Measurements from ENCODE around the gene PLK5. TPM values are rescaled to one million over a fixed set of nuclear protein-coding genes. Genes with fewer than 3 reads are reported as not detected.
"Not testable (repeated sequence)": the region's sequence is repeated elsewhere in the genome, so short reads cannot be mapped to it uniquely, and the experiment has no call there.

The PLK5 gene, protein sequence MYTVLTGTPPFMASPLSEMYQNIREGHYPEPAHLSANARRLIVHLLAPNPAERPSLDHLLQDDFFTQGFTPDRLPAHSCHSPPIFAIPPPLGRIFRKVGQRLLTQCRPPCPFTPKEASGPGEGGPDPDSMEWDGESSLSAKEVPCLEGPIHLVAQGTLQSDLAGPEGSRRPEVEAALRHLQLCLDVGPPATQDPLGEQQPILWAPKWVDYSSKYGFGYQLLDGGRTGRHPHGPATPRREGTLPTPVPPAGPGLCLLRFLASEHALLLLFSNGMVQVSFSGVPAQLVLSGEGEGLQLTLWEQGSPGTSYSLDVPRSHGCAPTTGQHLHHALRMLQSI
- not detected for polyA plus RNA-seq (2013, experiment 1 of 2)
- polyA plus RNA-seq (2013, experiment 2 of 2), result not detected

DNA sequence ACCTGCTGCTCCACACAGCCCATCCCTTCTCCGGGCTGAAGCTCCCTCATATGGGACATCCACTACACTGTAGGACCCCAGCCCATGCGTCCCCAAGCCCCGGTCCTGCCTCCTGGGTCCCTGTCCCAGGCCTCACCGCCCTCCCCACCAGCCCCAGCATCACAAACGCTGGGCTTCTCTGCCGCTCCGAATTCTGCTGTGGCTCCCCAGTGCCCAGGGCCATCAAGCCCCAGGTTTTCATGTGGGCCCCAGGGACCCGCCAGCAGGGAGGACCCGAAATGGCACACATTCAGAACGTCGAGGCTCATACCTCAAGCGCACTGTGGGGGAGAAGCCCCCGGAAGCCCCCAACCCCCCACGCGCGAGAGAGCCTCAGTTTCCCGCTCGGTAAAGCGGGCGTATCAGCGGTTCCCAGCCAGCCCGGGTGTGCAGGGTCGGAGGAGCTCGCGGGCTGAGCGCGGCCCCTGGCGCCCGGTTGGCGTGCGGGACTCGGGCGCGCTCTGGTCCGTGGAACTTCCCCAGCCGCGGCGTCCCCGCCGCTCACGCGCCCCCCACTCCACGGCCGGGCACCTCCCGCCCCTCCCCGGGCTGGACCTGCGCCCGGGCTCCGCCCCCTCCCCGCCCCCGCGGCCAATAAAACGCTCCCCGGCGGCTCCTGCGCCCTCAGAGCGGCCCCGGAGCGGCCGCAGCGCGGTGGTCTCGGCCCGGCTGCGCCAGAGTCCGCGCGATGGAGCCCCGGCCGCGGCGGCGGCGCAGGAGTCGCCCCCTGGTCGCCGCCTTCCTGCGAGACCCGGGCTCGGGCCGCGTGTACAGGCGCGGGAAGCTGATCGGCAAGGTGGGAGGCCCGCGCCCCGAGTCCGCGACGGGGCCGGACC lies at the start of gene PLK5:
Gene PLK5, plus strand, starts transcription at position 666 of the 875 bp plus-strand sequence. CDS start 2,920 bp downstream, outside the sequence.
- Histone ChIP-seq H3K36me3 (ENCODE audit: control insufficient read depth, insufficient read depth, low read length) (no peaks in the 10 kb centered on the region), H3K9me3 (ENCODE audit: control insufficient read depth, low read length) (no peaks in the 10 kb centered on the region), H3K4me3 (ENCODE audit: extremely low read depth, insufficient read depth, low read length, poor library complexity, severe bottlenecking) (peak within 1 kb of the TSS; percentile 2), H3K4me1 (ENCODE audit: control insufficient read depth, insufficient read depth, low read length, poor library complexity, severe bottlenecking) (no peaks in the 10 kb centered on the region), H3K27ac (ENCODE audit: low read depth, low read length, severe bottlenecking) (no peak within 1 kb of the TSS)
- 11 to 20% methylated on average over 47 to 60 of the region's 92 CpGs for WGBS, 2 experiments (ENCODE audit: insufficient coverage in 2 of 2)

DNA sequence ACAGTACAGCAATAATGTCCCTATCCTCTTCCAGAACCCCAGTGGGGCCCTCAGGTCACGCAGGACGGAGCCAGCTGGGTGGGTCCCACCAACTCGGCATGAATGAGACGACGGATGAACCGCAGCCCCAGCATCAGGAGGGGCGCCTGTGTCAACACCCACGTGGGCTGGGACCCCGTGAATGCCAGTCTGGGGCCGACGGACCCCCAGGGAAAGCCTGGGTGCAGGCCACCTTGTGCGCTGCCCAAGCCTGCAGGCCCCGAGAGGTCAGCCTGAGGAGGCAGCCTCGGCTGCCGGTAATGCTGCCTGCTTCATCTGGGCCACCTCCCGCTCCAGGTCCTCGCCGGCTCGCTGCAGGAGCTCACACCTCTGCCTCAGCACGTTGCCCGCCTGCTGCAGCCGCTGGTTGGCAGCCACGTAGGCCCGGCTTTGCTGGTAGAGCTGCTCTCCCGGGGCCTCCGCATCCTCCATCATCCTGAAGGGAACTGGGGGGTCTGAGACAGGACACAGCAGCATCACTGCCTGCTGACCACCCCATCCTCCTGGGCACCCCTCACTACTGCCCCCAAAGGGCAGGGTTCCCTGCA lies 49.0 kb upstream of the PLK5 start:
- H3K27ac ChIP-seq (ENCODE audit: low read depth, low read length, severe bottlenecking), result no peak overlapping the region
- peaks cover 10% of the 10 kb centered on the region for H3K4me1 ChIP-seq (ENCODE audit: control insufficient read depth, insufficient read depth, low read length, poor library complexity, severe bottlenecking)
- WGBS, 2 experiments (ENCODE audit: insufficient coverage in 2 of 2), result 92 to 94% methylated on average over 24 to 26 of the region's 26 CpGs
- no peak overlapping the region for H3K4me3 ChIP-seq (ENCODE audit: extremely low read depth, insufficient read depth, low read length, poor library complexity, severe bottlenecking)
- H3K9me3 ChIP-seq (ENCODE audit: control insufficient read depth, low read length), result no peaks in the 10 kb centered on the region
- peaks cover 24% of the 10 kb centered on the region for H3K36me3 ChIP-seq (ENCODE audit: control insufficient read depth, insufficient read depth, low read length)

- peaks cover 6% of the 10 kb centered on the region for H3K4me1 ChIP-seq (ENCODE audit: control insufficient read depth, insufficient read depth, low read length, poor library complexity, severe bottlenecking)
- H3K27ac ChIP-seq (ENCODE audit: low read depth, low read length, severe bottlenecking), result no peak overlapping the region
- H3K4me3 ChIP-seq (ENCODE audit: extremely low read depth, insufficient read depth, low read length, poor library complexity, severe bottlenecking), result no peak overlapping the region
- H3K9me3 ChIP-seq (ENCODE audit: control insufficient read depth, low read length), result no peaks in the 10 kb centered on the region
- 93 to 94% methylated on average over 28 to 31 of the region's 31 CpGs for WGBS, 2 experiments (ENCODE audit: insufficient coverage in 2 of 2)
- H3K36me3 ChIP-seq (ENCODE audit: control insufficient read depth, insufficient read depth, low read length), result peaks cover 24% of the 10 kb centered on the region
These were observed 48.0 kb upstream of the PLK5 start for GRCh38 chr19:1475751-1476437.

DNA sequence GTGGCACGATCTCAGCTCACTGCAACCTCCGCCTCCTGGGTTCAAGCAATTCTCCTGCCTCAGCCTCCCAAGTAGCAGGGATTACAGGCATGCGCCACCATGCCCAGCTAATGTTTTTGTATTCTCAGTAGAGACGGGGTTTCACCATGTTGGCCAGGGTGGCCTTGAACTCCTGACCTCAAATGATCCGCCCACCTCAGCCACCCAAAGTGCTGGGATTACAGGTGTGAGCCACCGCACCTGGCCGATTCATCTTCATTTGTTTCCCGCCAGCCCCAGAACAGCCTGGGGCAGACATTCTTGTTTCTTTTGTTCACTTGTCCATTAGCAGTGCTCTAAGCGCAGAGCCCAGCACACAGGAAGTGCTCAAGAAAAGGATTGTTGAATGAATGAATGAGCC lies 46.8 kb upstream of the PLK5 start:
- WGBS, 2 experiments (ENCODE audit: insufficient coverage in 2 of 2), result 89 to 92% methylated on average over 6 of the region's 9 CpGs
- peaks cover 24% of the 10 kb centered on the region for H3K36me3 ChIP-seq (ENCODE audit: control insufficient read depth, insufficient read depth, low read length)
- not testable (repeated sequence) for H3K9me3 ChIP-seq (ENCODE audit: control insufficient read depth, low read length); H3K27ac ChIP-seq (ENCODE audit: low read depth, low read length, severe bottlenecking); H3K4me1 ChIP-seq (ENCODE audit: control insufficient read depth, insufficient read depth, low read length, poor library complexity, severe bottlenecking); H3K4me3 ChIP-seq (ENCODE audit: extremely low read depth, insufficient read depth, low read length, poor library complexity, severe bottlenecking)

GRCh38 chr19:1478934-1479707 lies 44.8 kb upstream of the PLK5 start, which contains the start of gene C19orf25:
TSS of gene C19orf25 (minus strand) at chr19:1479215. CDS start at chr19:1478903, 312 bp downstream.
- Histone ChIP-seq H3K36me3 (ENCODE audit: control insufficient read depth, insufficient read depth, low read length) (peaks cover 24% of the 10 kb centered on the region), H3K9me3 (ENCODE audit: control insufficient read depth, low read length) (no peaks in the 10 kb centered on the region), H3K4me3 (ENCODE audit: extremely low read depth, insufficient read depth, low read length, poor library complexity, severe bottlenecking) (peak within 1 kb of the TSS; percentile 81), H3K4me1 (ENCODE audit: control insufficient read depth, insufficient read depth, low read length, poor library complexity, severe bottlenecking) (no peaks in the 10 kb centered on the region), H3K27ac (ENCODE audit: low read depth, low read length, severe bottlenecking) (peak within 1 kb of the TSS; percentile 72)
- 2 to 3% methylated on average over 61 to 64 of the region's 71 CpGs for WGBS, 2 experiments (ENCODE audit: insufficient coverage in 2 of 2)

DNA sequence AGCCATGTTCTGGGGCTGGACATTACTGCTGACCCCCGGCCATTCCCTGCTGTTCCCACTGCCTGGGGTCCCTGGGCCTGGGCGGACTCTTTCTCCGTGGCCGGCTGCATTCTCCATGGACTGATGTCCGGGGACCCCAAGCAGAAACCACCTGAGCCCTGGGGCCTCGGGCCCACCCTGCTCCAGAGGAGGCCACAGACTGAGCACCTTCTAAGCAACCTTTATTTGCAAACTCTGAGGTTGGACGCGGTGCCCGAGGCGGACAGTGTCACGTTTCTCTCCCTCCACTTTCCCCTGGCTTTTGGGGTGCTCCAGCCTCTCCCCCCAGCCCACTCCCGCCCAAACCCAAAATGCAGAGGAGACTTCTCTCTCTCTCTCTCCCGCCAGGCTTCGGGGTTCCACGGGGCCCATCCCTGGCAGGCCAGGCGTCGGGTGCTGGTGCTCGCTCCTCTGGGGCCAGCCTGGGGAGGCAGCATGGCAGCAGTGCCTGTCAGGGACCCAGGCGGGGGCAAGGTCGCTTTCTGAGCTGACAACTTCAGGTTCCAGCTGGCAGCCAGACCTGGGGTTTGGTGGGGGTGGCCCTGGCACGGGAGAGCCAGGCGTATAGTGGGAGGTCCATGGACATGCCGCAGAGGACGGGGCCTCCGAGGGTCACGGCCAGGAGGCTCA lies 42.5 kb upstream of the PLK5 start:
- Histone ChIP-seq H3K4me3 (ENCODE audit: extremely low read depth, insufficient read depth, low read length, poor library complexity, severe bottlenecking) (no peak overlapping the region), H3K36me3 (ENCODE audit: control insufficient read depth, insufficient read depth, low read length) (peaks cover 9% of the 10 kb centered on the region), H3K4me1 (ENCODE audit: control insufficient read depth, insufficient read depth, low read length, poor library complexity, severe bottlenecking) (no peaks in the 10 kb centered on the region), H3K9me3 (ENCODE audit: control insufficient read depth, low read length) (no peaks in the 10 kb centered on the region), H3K27ac (ENCODE audit: low read depth, low read length, severe bottlenecking) (no peak overlapping the region)
- WGBS, 2 experiments (ENCODE audit: insufficient coverage in 2 of 2), result 88 to 92% methylated on average over 20 to 21 of the region's 26 CpGs

DNA sequence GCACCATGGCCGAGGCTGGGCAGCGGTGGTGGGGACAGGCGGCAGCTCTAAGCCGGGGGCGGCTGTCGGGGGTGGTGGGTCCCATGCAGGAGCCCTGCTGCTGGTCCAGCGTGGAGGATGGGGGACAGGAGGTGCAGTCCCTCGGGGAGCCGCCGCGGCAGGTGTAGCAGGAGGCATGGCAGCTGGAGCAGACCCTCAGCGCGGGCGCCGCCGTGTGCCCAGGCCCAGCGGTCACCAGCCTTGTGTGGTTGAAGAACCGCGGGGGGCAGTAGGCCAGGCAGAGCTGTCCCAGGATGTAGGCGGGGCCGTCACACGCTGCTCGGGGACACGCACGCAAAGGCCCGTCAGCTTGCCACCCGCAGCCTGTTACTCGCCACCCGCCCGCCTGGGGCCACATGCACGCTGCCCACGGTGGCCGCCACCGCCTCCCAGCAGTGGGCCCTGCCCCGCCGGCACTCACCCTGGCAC lies 42.0 kb upstream of the PLK5 start:
- Histone ChIP-seq H3K36me3 (ENCODE audit: control insufficient read depth, insufficient read depth, low read length) (peaks cover 6% of the 10 kb centered on the region), H3K4me3 (ENCODE audit: extremely low read depth, insufficient read depth, low read length, poor library complexity, severe bottlenecking) (no peak overlapping the region), H3K4me1 (ENCODE audit: control insufficient read depth, insufficient read depth, low read length, poor library complexity, severe bottlenecking) (no peaks in the 10 kb centered on the region), H3K27ac (ENCODE audit: low read depth, low read length, severe bottlenecking) (no peak overlapping the region), H3K9me3 (ENCODE audit: control insufficient read depth, low read length) (no peaks in the 10 kb centered on the region)
- WGBS, 2 experiments (ENCODE audit: insufficient coverage in 2 of 2), result 91 to 95% methylated on average over 36 of the region's 36 CpGs

- H3K4me1 ChIP-seq (ENCODE audit: control insufficient read depth, insufficient read depth, low read length, poor library complexity, severe bottlenecking), result no peaks in the 10 kb centered on the region
- H3K4me3 ChIP-seq (ENCODE audit: extremely low read depth, insufficient read depth, low read length, poor library complexity, severe bottlenecking), result no peak overlapping the region
- WGBS, 2 experiments (ENCODE audit: insufficient coverage in 2 of 2), result 89 to 91% methylated on average over 28 to 36 of the region's 37 CpGs
- no peaks in the 10 kb centered on the region for H3K9me3 ChIP-seq (ENCODE audit: control insufficient read depth, low read length)
- H3K36me3 ChIP-seq (ENCODE audit: control insufficient read depth, insufficient read depth, low read length), result peaks cover under 1% of the 10 kb centered on the region
- no peak overlapping the region for H3K27ac ChIP-seq (ENCODE audit: low read depth, low read length, severe bottlenecking)
These were observed 41.3 kb upstream of the PLK5 start for GRCh38 chr19:1482361-1483130.

Data from mesodermal cell (in vitro differentiated cells).